Dermis lymphatic vessel endothelial cell (primary cell): ENCODE data around the gene RSPH1. TPM values are rescaled to one million over a fixed set of nuclear protein-coding genes. Genes with fewer than 3 reads are reported as not detected.

Source experiments
- total RNA-seq: library from RNA; depleted of rRNA; stranded (reverse); fragments of >200 nt; gene quantifications from 2 replicates; pipeline ENCODE4 v1.2.1, GENCODE V29; 2014

RSPH1 gene
- total RNA-seq: not detected in 2 replicates

GRCh38 chr21:42496120-42496838 is at the start of gene RSPH1:
RSPH1 (minus strand) TSS chr21:42496224; CDS start chr21:42496186, 38 bp downstream.

GRCh38 chr21:42513151-42513984 is 17.3 kb upstream of the RSPH1 start, which contains the start of gene SLC37A1:
SLC37A1 (plus strand) TSS chr21:42513852; CDS start chr21:42518455, 4,603 bp downstream.

Other genes starting within 250 kb of the RSPH1 start
- 163 and 275 TPM in 2 replicates for gene TFF3, start 180.8 kb downstream of the RSPH1 start, total RNA-seq
- not detected in 2 replicates for gene TFF2, start 145.2 kb downstream of the RSPH1 start, total RNA-seq
- not detected in 2 replicates for gene TFF1, start 129.7 kb downstream of the RSPH1 start, total RNA-seq
- gene TMPRSS3, start 100.2 kb downstream of the RSPH1 start, total RNA-seq: not detected in 2 replicates
- gene UBASH3A, start 92.3 kb downstream of the RSPH1 start, total RNA-seq: not detected in 2 replicates
- gene SLC37A1, start 17.6 kb upstream of the RSPH1 start, total RNA-seq: 10.0 and 18.3 TPM in 2 replicates
- 2.1 and 4.9 TPM in 2 replicates for gene PDE9A, start 157.4 kb upstream of the RSPH1 start, total RNA-seq